ENCODE data around the gene BCL2L12. TPM values are rescaled to one million over a fixed set of nuclear protein-coding genes. Genes with fewer than 3 reads are reported as not detected.

Gene BCL2L12
- total and polyA plus RNA-seq, 2 of the 13 experiments (the other 11 are each of a cell fraction or from before 2014, with no cell fraction given): 26.8 to 40.8 TPM

GRCh38 chr19:49712397-49712859 is 46.7 kb downstream of the BCL2L12 start (continued):
- TF ChIP-seq, protein P1, sequence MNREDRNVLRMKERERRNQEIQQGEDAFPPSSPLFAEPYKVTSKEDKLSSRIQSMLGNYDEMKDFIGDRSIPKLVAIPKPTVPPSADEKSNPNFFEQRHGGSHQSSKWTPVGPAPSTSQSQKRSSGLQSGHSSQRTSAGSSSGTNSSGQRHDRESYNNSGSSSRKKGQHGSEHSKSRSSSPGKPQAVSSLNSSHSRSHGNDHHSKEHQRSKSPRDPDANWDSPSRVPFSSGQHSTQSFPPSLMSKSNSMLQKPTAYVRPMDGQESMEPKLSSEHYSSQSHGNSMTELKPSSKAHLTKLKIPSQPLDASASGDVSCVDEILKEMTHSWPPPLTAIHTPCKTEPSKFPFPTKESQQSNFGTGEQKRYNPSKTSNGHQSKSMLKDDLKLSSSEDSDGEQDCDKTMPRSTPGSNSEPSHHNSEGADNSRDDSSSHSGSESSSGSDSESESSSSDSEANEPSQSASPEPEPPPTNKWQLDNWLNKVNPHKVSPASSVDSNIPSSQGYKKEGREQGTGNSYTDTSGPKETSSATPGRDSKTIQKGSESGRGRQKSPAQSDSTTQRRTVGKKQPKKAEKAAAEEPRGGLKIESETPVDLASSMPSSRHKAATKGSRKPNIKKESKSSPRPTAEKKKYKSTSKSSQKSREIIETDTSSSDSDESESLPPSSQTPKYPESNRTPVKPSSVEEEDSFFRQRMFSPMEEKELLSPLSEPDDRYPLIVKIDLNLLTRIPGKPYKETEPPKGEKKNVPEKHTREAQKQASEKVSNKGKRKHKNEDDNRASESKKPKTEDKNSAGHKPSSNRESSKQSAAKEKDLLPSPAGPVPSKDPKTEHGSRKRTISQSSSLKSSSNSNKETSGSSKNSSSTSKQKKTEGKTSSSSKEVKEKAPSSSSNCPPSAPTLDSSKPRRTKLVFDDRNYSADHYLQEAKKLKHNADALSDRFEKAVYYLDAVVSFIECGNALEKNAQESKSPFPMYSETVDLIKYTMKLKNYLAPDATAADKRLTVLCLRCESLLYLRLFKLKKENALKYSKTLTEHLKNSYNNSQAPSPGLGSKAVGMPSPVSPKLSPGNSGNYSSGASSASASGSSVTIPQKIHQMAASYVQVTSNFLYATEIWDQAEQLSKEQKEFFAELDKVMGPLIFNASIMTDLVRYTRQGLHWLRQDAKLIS (CRISPR knock-in tag; IDR thresholded peaks at IDR 0.05): no peak

- Histone ChIP-seq H3K36me3 (replicated peaks in 1 of 2; ENCODE audit: control insufficient read depth in 1 of 2, insufficient read depth in 2 of 2, low read length in 2 of 2) (no peaks in the 10 kb centered on the region), H3K27ac (ENCODE audit: extremely low read length, insufficient read depth, low read length) (no peak overlapping the region), H3K4me1 (ENCODE audit: insufficient read depth, low read length) (peaks cover 14% of the 10 kb centered on the region; the same call in 1 of the 2 replicates), H3K9ac (ENCODE audit: insufficient read depth, low read depth, low read length) (no peak overlapping the region), H3K79me2 (ENCODE audit: insufficient read depth, low read length) (no peaks in the 10 kb centered on the region), H4K20me1 (ENCODE audit: insufficient read depth, low read length) (no peaks in the 10 kb centered on the region), H3K9me3 (ENCODE audit: low read length) (no peaks in the 10 kb centered on the region), H2AFZ (ENCODE audit: low read length) (no peak overlapping the region), H3K4me3 (replicated peaks in 1 of 3; ENCODE audit: insufficient read depth in 1 of 3, low read depth in 2 of 3, low read length in 3 of 3) (no peak overlapping the region), H3K27me3 (ENCODE audit: control insufficient read depth in 1 of 2, insufficient read depth in 2 of 2, low read length in 2 of 2) (peaks cover 0 to 4% of the 10 kb centered on the region in 2 experiments; a peak in 1 of 5 replicates), H3K4me2 (ENCODE audit: low read depth, low read length) (no peak overlapping the region)
- POLR2A ChIA-PET: no interaction called here
- no TSS peak for BruUV-seq (replicated peaks)
- DNase-seq (ENCODE audit: low spot score) (no peak), FAIRE-seq (no peak), ATAC-seq (no peak)
- in situ Hi-C loops (cut with HindIII; ENCODE audit: extremely low pct_ligation_motif_present, low pct_unique_long_range_greater_than_20kb): no loop called here
- 38% methylated on average over 6 of the region's 8 CpGs for WGBS (ENCODE audit: low lambda C conversion rate)
- intact Hi-C loops (cut with micrococcal nuclease; ENCODE audit: unreplicated experiment): no loop called here
- TF ChIP-seq ZSCAN22 (CRISPR knock-in tag; IDR thresholded peaks at IDR 0.05): peak; percentile 85
- no peak for TF ChIP-seq ZMYM3 (CRISPR knock-in tag; IDR thresholded peaks at IDR 0.05)
- CTCF ChIA-PET (ENCODE audit: low intra/inter-chr PET ratio, low total read pairs): no interaction called here
These were observed 47.6 kb downstream of the BCL2L12 start for GRCh38 chr19:49713236-49713845.

All from HepG2 (cell line).